HCT116 (cell line): ENCODE data around the gene RASAL2.

Experiments used
- FOSL1 ChIP-seq: IDR thresholded peaks from 2 replicates; pipeline ENCODE4 v1.6.1; 2012; ENCODE audit warnings: low read depth
- POLR2A ChIP-seq: IDR thresholded peaks from 2 replicates; pipeline ENCODE4 v1.7.0; 2011; ENCODE audit warnings: borderline replicate concordance; ENCODE audit not compliant: insufficient read depth, insufficient read length; ENCODE audit errors: extremely low read depth
- SIN3A ChIP-seq: IDR thresholded peaks from 2 replicates; pipeline ENCODE4 v1.6.1; 2012; ENCODE audit warnings: low read depth
- TF ChIP-seq, protein P1 (sequence below), 3 experiments: fragments of 200-600 bp in 1 of 3; sonication (generic) in 1 of 3; IDR thresholded peaks in 2 of 3; conservative IDR thresholded peaks in 1 of 3; 2 replicates each; pipeline ENCODE4 v1.5.1; 2012 to 2017; ENCODE audit warnings: low read depth in 2 of 3, low read length in 2 of 3, antibody characterized with exemption in 1 of 3, borderline replicate concordance in 1 of 3, control low read depth in 1 of 3, mild to moderate bottlenecking in 1 of 3, mixed read lengths in 1 of 3, mixed run types in 1 of 3, moderate library complexity in 1 of 3; ENCODE audit not compliant: insufficient read depth in 1 of 3
- TF ChIP-seq, protein P2 (sequence below): IDR thresholded peaks from 2 replicates; pipeline ENCODE4 v1.6.1; 2012; ENCODE audit warnings: low read depth
- TF ChIP-seq, protein P3 (sequence below): IDR thresholded peaks from 2 replicates; pipeline ENCODE4 v1.6.1; 2012

DNA sequence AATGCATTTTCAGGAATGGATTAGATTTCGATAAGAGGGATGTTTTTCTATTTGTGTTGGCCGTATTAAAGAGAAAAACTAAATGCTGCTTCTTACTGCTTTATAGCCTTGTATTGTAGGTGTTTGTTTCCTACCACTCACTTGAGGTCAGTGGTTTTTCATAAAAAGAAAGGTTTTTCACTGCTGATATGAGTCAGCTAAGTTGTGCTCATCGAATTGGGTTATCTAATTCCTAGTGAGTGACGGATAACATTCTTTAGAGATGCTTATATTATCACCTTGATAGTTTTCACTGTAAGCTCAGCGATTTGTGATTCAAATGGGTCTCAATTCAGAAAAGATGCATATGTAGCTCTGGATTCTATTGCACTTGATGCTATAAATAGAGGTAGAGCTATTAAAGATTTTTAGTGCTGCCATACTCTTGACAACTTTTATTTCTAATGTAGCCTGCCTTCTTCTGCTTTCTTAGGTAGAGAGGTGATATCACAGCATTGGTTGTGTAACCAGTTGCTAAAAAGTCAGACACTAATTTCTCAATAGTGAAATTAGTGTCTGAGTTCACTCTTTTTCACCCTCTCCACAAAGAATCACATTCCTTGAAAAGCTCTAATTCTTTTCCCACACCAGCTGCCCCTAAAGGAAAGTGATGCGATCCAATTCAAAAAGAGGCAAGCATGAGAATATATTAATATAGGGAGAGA, 180.0 kb downstream of the RASAL2 start:
- TF ChIP-seq POLR2A, result no peak
- TF ChIP-seq, protein P1, sequence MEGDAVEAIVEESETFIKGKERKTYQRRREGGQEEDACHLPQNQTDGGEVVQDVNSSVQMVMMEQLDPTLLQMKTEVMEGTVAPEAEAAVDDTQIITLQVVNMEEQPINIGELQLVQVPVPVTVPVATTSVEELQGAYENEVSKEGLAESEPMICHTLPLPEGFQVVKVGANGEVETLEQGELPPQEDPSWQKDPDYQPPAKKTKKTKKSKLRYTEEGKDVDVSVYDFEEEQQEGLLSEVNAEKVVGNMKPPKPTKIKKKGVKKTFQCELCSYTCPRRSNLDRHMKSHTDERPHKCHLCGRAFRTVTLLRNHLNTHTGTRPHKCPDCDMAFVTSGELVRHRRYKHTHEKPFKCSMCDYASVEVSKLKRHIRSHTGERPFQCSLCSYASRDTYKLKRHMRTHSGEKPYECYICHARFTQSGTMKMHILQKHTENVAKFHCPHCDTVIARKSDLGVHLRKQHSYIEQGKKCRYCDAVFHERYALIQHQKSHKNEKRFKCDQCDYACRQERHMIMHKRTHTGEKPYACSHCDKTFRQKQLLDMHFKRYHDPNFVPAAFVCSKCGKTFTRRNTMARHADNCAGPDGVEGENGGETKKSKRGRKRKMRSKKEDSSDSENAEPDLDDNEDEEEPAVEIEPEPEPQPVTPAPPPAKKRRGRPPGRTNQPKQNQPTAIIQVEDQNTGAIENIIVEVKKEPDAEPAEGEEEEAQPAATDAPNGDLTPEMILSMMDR (IDR thresholded peaks at IDR 0.05 in 2 of 3, conservative IDR thresholded peaks at IDR 0.05 in 1 of 3; ENCODE audit: borderline replicate concordance in 1 of 3, insufficient read depth in 1 of 3, low read depth in 2 of 3, low read length in 2 of 3), result no peak
- TF ChIP-seq SIN3A, result no peak
- TF ChIP-seq, protein P2, sequence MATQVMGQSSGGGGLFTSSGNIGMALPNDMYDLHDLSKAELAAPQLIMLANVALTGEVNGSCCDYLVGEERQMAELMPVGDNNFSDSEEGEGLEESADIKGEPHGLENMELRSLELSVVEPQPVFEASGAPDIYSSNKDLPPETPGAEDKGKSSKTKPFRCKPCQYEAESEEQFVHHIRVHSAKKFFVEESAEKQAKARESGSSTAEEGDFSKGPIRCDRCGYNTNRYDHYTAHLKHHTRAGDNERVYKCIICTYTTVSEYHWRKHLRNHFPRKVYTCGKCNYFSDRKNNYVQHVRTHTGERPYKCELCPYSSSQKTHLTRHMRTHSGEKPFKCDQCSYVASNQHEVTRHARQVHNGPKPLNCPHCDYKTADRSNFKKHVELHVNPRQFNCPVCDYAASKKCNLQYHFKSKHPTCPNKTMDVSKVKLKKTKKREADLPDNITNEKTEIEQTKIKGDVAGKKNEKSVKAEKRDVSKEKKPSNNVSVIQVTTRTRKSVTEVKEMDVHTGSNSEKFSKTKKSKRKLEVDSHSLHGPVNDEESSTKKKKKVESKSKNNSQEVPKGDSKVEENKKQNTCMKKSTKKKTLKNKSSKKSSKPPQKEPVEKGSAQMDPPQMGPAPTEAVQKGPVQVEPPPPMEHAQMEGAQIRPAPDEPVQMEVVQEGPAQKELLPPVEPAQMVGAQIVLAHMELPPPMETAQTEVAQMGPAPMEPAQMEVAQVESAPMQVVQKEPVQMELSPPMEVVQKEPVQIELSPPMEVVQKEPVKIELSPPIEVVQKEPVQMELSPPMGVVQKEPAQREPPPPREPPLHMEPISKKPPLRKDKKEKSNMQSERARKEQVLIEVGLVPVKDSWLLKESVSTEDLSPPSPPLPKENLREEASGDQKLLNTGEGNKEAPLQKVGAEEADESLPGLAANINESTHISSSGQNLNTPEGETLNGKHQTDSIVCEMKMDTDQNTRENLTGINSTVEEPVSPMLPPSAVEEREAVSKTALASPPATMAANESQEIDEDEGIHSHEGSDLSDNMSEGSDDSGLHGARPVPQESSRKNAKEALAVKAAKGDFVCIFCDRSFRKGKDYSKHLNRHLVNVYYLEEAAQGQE, result no peak
- TF ChIP-seq FOSL1, result no peak
- TF ChIP-seq, protein P3, sequence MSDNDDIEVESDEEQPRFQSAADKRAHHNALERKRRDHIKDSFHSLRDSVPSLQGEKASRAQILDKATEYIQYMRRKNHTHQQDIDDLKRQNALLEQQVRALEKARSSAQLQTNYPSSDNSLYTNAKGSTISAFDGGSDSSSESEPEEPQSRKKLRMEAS, result no peak
